GM12864 (cell line): ENCODE data around the gene MCTP1.

Source experiments
- DNase-seq: peaks from one replicate; pipeline ENCODE4 v3.0.0-alpha.2; 2011; ENCODE audit warnings: low read depth
- H3K4me3 ChIP-seq: 2 replicates; pipeline ENCODE4 v1.5.1; 2011; ENCODE audit warnings: mild to moderate bottlenecking, low read depth, low read length, control low read depth
- TF ChIP-seq, protein P1 (sequence below): IDR thresholded peaks from 2 replicates; pipeline ENCODE4 v1.5.1; 2011; ENCODE audit warnings: low read depth, mild to moderate bottlenecking, moderate library complexity, low read length, control low read depth, inconsistent platforms; ENCODE audit errors: missing control alignments

MCTP1 gene

DNA sequence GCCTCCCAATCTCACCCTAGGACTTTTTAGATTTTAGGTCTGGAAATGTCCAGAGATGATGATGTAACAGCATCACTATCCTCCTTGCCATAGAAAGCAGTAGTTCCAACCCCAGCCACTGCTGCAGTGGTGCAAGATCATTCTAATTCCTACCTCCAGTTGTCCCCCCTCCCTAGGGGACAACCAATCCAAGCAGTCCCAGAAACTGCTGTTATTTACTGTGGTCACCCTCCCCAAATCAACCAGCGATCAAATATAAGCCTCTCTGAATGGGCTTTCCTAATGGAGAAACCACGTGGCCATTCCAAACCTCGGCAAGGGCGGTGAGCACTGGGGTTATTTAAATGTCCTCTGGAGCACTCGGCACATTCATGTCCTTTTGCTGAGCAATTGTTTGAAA lies 506.6 kb downstream of the MCTP1 start:
- TF ChIP-seq, protein P1, sequence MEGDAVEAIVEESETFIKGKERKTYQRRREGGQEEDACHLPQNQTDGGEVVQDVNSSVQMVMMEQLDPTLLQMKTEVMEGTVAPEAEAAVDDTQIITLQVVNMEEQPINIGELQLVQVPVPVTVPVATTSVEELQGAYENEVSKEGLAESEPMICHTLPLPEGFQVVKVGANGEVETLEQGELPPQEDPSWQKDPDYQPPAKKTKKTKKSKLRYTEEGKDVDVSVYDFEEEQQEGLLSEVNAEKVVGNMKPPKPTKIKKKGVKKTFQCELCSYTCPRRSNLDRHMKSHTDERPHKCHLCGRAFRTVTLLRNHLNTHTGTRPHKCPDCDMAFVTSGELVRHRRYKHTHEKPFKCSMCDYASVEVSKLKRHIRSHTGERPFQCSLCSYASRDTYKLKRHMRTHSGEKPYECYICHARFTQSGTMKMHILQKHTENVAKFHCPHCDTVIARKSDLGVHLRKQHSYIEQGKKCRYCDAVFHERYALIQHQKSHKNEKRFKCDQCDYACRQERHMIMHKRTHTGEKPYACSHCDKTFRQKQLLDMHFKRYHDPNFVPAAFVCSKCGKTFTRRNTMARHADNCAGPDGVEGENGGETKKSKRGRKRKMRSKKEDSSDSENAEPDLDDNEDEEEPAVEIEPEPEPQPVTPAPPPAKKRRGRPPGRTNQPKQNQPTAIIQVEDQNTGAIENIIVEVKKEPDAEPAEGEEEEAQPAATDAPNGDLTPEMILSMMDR: no peak
- DNase-seq: no peak
- no peak overlapping the region for H3K4me3 ChIP-seq

DNA sequence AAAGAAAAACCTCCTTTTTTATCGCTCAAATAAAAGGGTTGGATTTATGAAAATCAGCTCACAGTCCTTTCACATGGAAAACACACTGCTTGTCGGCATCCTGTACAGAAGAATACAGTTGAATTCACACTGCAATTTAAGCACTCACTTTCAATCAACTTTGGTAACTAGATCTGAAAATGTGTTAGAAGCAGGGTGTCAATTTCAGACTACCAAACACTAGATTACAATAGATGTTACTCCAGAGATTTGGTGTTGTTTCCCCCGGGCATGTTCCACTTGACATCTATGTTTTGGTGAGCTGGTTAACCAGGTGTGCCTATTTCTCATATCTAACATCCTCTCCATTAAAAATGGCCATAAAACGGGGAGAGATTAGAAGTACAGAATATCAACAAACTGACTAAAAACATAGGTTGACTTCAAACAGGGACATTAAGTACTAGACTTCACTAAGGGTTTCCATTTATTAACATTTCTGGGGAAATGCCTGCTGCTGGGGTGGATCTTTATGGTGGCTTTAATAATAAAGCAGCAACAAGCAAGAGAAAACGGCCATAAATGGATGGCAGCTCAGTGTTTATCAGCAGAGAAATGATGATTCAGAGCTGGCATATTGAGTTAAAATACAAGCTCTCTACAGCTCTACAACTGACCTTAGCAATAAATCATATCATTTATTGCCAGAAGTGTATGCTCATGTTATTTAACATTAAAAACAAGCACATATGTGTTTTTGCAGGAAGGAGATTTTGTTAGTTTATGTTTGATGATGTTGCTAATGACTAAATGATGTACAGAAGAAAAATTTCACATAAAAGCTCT lies 507.6 kb downstream of the MCTP1 start:
- DNase-seq: no peak
- no peak overlapping the region for H3K4me3 ChIP-seq
- TF ChIP-seq, protein P1: no peak

DNA sequence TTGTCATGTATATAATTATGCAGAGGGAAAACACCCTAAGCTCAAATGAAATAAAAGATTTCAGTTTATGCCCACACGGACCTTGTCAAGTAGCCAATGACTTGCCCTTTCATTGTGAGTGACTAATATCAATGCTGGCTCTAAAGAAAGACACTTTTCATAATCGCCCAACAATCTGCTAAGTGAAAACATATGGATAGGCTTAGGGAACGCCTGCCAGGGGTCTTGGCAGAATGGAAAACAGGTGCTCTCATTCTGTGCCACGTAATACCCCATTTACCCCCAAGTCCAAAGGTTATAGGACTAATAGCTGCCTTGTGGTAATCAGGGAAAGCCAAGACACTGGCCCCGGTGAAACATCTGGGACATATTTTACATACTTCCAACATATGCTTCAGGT lies 508.7 kb downstream of the MCTP1 start:
- DNase-seq: no peak

DNA sequence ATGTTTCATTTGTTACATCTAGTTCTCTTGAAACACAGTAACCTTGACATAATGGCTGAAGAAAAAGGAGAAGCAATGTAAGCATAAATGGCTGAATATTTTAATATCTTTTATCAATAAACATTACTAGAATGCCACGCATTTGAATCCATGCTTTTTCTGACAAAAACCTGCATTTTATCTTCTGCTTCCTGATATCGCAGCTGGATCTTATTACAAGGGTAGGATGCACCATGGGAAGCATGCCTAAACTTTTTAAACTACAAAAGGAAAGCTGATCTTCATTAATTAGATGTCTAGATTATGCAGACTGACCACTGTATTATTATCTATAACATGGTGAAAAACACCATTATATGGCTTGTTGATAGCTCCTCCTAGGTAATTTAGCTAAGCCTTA lies 509.8 kb downstream of the MCTP1 start:
- no peak for DNase-seq
- H3K4me3 ChIP-seq: no peak overlapping the region
- TF ChIP-seq, protein P1: no peak

More for the DNA sequence above, 508.7 kb downstream of the MCTP1 start:
- no peak overlapping the region for H3K4me3 ChIP-seq
- TF ChIP-seq, protein P1: no peak

DNA sequence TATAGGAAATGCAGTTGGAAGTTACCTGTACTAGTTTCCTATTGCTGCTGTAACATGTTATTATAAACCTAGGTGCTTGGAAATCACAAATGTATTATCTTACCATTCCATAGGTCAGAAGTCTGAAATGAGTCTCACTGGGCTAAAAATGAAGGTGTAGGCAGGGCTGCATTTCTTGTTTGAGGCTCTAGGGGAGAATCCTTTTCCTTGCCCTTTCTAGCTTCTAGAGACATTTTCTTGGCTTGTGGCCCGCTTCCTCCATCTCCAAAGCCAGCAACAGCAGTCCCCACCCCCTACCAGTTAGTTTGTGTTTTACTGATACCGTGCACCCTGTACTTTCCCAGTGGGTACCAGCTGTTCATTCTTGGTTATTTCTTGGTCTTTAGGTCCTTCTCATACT lies 513.2 kb downstream of the MCTP1 start:
- no peak for DNase-seq
- TF ChIP-seq, protein P1: no peak
- H3K4me3 ChIP-seq: no peak overlapping the region

DNA sequence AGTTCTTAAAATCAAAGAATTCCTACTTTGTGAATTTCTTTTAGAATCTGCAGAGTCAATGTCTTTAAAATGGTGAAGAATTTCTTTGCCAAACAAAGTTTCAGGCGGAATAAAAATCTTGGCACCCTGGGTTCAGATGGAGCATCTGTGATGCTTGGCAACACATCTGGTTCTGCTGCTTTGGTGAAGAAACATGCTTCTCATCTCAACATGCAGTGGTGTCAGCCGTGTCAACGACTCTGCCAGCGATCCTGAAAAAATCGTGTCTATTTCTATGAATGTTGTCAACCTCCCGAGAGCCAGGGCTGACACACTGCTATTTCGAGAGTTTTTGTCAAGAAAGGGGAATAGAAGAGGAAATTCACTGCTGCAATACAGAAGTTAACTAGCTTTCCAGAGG lies 514.9 kb downstream of the MCTP1 start:
- H3K4me3 ChIP-seq: no peak overlapping the region
- DNase-seq: no peak
- TF ChIP-seq, protein P1: no peak

DNA sequence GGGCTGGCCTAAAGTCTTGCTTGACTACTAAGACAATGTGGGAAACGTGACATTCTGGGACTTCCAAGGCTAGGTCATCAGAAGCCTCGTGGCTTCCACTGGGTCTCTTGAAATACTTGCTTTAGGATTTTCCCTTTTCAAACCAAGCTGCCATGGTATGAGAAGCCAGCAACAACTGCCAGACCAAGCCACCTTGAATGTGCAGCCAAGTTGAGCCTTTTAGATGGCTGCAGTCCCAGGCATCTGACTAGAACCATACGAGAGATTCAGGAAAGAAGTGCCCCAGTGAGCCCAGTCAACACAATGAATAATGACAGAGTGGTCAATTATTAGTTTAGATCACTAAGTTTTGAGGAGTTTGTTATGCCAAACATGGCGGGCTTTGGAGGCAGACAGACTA lies 523.1 kb downstream of the MCTP1 start:
- TF ChIP-seq, protein P1: no peak
- no peak overlapping the region for H3K4me3 ChIP-seq
- no peak for DNase-seq
